HG03457 (cell line): Measurements from ENCODE around the gene GPR176.

Source experiments
- ATAC-seq: cut with Tn5 transposase; IDR thresholded peaks from one replicate; pipeline ENCODE4 v1.9.1; 2021; ENCODE audit warnings: moderate number of reproducible peaks; ENCODE audit not compliant: unreplicated experiment

GPR176 gene

DNA sequence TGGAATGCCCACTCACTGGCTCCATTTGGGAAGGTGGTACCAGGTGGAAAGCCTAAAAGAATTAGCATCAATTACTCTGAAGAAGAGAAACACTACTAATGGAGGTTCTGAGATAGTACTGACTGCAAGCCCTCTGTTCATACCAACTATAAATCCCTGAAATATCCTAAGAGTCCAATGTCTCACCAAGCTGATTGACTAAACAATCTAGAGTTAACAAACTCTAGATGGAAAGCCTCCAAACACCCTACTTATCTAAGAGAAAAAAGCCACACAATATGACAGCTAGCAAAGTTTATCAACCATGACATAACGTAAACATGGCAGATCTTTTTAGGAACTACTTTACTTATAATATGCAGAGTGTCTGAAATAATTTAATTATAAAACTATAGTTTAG, 59.2 kb downstream of the GPR176 start:
- no peak for ATAC-seq

- no peak for ATAC-seq
Observed at GRCh38 chr15:39860200-39860599, 59.9 kb downstream of the GPR176 start.

- ATAC-seq, result no peak
Observed at GRCh38 chr15:39859636-39860035, 60.4 kb downstream of the GPR176 start.

DNA sequence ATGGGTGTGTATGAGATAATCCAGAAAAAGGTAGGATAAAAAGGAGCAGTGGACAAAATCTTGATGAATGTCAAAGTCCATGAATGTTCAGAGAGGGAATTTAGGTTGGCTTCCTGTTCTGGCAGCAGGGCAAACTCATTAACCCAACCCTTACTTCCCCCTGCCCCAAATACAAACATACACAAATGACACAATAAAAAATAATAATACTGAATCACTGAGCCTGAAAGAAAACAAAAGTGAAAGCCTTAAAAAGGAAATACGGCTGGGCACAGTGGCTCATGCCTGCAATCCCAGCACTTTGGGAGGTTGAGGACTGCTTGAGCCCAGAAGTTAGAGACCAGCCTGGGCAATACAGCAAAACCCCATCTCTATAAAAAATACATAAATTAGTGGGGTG, 62.9 kb downstream of the GPR176 start:
- ATAC-seq, result no peak

GRCh38 chr15:39856357-39856756, 63.7 kb downstream of the GPR176 start:
- ATAC-seq, result no peak

- ATAC-seq, result no peak
Observed at GRCh38 chr15:39855400-39855799, 64.7 kb downstream of the GPR176 start.

GRCh38 chr15:39854161-39854560, 65.9 kb downstream of the GPR176 start:
- ATAC-seq, result no peak

- ATAC-seq, result no peak
Observed at GRCh38 chr15:39852250-39852649, 67.8 kb downstream of the GPR176 start.

- no peak for ATAC-seq
Observed at GRCh38 chr15:39851500-39852092, 68.5 kb downstream of the GPR176 start.

GRCh38 chr15:39850436-39850835, 69.6 kb downstream of the GPR176 start:
- no peak for ATAC-seq

GRCh38 chr15:39846108-39846507, 74.0 kb downstream of the GPR176 start:
- no peak for ATAC-seq

DNA sequence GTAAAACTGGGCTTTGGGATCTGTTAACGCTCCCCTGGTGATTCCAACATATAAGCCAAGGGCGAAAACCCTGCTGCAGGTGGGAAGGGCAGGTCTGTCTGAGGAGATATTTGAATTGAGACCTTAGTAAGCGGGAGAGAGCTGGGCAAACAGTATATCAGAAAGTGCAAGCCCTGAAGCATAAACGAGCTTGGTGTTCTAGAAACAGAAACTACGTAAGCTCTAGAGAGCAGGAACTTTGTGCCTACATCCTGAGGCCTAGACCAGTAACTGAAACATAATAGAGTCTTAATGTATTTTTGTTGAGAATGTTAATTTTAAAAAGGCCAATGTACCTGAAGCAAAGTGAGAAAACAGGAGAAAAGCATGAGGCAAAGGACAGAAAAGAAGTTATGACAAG, 74.5 kb downstream of the GPR176 start:
- no peak for ATAC-seq

DNA sequence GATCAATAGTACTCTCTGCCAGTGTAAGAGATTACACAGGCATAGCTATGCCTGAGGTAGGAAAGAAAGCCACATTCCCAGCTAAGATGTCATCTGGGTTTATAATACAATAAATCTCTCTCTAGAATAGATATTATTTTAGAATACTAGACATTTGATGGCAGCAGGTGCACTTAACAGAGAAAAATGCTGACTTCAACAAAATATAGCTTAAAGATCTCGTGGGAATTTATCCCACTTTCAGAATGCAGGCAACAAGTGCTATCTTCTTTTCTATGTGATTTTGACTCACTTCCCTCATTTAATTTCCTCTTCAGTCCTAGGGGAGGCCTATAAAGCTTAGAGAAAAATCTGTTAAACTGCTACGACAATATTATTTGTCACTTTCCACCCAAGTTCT, 76.5 kb downstream of the GPR176 start:
- no peak for ATAC-seq

GRCh38 chr15:39837454-39837853, 82.6 kb downstream of the GPR176 start:
- ATAC-seq, result no peak

- ATAC-seq, result no peak
Observed at GRCh38 chr15:39835550-39835949, 84.5 kb downstream of the GPR176 start.

- ATAC-seq, result no peak
Observed at GRCh38 chr15:39834256-39834655, 85.8 kb downstream of the GPR176 start.

DNA sequence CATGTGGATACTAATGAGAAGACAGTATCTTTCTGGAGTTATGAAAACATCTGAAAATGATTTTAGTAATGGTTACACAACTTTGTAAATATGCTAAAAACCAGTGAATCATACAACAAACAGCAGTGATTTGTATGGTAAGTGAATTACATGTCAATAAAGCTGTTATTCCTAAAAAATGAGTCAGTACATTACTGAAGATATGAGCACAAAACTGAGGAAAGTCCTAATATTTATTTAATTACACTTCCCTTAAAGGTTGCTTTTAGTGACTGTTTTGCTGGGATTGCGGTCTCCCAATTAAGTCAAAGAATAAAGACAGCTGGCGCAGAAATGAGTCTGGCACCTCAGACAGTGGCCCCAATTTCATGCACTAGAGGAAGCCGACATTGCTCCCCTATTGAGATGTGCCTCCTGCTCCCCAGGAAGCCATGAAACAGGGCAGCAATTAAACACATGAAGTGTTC, 86.5 kb downstream of the GPR176 start:
- no peak for ATAC-seq

GRCh38 chr15:39830166-39830565, 89.9 kb downstream of the GPR176 start:
- no peak for ATAC-seq

DNA sequence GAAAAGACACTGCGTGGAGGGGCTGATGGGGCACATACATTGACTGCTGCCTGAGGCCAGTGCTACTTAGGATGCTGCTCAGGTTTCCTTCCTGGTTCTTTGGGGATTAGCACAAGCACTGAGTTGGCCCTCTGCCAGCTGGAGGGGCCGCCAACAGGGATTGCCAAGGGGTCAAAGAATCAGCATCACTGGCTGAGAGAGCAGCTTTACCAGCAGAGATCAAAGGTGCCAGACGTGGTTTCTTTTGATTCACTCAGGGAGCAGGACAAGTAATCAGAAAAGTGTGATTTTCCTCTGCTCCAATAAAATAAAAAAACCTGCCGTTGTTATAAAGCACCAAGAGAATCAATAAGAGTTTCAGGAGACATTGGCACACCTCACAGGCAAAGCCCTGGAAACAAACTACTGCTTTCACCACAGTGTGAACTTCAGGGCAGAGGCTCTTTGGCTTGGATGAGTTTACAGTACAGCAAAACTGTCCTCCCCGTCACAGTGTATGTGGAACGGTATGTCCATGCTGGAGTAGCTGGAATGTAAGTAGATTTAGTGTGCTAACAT, 91.6 kb downstream of the GPR176 start:
- no peak for ATAC-seq

DNA sequence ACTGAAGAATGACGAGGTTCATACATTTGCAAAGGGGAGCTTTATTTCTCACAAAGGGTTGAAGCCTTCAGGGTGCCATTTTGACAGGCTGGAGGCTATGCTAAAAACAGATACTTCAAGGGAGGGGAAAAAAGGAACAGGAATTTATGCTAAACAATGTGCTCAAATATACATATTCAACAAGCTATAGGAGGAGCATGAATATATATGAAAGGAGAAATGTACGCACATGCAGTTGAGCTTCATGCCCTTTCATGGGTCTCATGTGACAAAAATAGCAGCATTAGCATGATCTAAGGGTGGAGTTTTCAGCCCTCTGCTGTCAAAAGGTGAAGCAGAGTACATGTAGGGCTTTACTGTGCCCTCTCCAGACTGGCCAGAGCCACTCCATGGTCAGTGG, 93.1 kb downstream of the GPR176 start:
- no peak for ATAC-seq

- no peak for ATAC-seq
Observed at GRCh38 chr15:39823634-39824033, 96.4 kb downstream of the GPR176 start.

DNA sequence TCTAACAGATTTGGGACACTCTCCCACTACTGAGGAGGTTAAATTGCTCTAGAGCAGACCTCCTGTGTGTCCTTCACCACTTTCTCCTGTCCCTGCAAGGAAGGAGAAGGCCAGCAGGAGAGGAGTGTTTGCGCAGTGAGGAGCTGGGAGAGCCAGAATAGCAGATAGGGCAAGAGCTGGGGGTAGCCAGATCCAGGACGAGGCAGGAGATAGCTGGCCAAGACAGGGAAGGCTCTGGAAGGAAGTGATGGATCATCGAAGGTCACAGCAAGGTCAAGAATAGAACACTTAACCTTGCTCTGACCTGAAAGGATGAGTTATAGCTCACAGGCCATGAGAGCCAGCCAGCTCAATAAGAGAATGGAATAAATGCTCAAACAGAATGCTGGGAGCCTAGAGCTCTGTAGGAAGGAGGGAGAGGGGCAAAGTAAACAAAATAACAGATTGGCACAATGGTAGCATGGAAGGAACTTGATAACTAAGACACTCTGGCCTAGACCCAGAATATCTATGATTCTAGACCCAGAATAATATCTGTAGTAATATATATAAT, 99.9 kb downstream of the GPR176 start:
- no peak for ATAC-seq

DNA sequence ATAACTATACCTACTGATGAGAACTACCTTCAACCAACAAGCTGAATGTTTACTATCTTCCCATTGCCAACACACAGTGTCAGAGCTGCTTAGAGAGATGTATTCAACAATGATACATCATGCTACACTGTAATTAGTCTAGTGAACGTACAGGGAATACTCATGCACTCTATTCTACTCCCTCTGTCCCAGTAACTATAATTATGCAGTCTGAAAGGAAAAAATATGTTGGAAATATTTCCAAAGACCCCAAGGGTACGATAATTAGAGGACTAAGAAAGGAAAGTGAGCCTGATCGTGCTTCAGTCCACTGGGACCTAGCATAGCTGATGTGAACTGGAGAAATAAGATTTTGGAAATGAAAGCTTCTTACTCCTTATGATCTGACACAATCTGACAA, 100.5 kb downstream of the GPR176 start:
- ATAC-seq, result no peak
